ENCODE data around the gene HDAC9.

DNA sequence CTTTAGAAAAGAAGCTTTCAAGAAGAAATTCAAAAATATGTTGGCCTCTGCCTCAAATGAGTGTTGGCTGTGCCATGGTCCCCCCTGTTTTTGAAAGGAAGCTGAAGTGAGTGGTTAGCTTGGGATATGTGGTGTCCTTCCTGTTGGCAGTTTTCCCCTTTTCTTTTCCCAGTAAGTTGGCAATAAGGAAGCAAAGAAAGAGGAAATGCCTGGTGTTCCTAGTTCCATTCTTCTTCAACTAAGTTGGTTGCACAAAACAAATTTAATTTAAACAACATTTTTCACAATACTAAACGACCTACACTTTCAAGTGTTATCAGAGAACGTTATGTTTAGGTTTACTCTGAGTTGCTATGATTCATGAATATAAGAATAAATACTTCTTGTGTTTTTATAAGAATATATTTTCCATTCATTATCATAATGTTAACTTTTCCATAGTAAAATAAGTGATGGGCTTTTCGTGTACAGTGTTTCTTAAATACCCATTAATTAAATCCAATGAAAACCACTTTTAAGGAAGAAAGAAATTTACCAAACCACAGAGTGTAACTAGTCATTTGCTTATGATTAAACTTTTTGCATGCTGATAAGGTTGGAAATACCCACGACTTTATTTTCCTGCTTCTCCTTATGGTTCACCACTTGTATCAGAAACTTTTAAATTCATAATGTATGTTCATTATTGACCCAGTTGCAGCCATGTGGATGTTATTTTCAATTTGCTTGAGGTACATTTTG, 7.7 kb downstream of the HDAC9 start:
- TF ChIP-seq, protein P1, sequence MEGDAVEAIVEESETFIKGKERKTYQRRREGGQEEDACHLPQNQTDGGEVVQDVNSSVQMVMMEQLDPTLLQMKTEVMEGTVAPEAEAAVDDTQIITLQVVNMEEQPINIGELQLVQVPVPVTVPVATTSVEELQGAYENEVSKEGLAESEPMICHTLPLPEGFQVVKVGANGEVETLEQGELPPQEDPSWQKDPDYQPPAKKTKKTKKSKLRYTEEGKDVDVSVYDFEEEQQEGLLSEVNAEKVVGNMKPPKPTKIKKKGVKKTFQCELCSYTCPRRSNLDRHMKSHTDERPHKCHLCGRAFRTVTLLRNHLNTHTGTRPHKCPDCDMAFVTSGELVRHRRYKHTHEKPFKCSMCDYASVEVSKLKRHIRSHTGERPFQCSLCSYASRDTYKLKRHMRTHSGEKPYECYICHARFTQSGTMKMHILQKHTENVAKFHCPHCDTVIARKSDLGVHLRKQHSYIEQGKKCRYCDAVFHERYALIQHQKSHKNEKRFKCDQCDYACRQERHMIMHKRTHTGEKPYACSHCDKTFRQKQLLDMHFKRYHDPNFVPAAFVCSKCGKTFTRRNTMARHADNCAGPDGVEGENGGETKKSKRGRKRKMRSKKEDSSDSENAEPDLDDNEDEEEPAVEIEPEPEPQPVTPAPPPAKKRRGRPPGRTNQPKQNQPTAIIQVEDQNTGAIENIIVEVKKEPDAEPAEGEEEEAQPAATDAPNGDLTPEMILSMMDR (IDR thresholded peaks at IDR 0.05), result no peak
- TF ChIP-seq POLR2AphosphoS5 (IDR thresholded peaks at IDR 0.05; ENCODE audit: low read depth, low read length) (no peak), TCF7L2 (IDR thresholded peaks at IDR 0.05; ENCODE audit: low read depth, low read length) (no peak)
- TF ChIP-seq, protein P2, sequence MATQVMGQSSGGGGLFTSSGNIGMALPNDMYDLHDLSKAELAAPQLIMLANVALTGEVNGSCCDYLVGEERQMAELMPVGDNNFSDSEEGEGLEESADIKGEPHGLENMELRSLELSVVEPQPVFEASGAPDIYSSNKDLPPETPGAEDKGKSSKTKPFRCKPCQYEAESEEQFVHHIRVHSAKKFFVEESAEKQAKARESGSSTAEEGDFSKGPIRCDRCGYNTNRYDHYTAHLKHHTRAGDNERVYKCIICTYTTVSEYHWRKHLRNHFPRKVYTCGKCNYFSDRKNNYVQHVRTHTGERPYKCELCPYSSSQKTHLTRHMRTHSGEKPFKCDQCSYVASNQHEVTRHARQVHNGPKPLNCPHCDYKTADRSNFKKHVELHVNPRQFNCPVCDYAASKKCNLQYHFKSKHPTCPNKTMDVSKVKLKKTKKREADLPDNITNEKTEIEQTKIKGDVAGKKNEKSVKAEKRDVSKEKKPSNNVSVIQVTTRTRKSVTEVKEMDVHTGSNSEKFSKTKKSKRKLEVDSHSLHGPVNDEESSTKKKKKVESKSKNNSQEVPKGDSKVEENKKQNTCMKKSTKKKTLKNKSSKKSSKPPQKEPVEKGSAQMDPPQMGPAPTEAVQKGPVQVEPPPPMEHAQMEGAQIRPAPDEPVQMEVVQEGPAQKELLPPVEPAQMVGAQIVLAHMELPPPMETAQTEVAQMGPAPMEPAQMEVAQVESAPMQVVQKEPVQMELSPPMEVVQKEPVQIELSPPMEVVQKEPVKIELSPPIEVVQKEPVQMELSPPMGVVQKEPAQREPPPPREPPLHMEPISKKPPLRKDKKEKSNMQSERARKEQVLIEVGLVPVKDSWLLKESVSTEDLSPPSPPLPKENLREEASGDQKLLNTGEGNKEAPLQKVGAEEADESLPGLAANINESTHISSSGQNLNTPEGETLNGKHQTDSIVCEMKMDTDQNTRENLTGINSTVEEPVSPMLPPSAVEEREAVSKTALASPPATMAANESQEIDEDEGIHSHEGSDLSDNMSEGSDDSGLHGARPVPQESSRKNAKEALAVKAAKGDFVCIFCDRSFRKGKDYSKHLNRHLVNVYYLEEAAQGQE (IDR thresholded peaks at IDR 0.05; ENCODE audit: insufficient read depth in 1 of 2, low read depth in 2 of 2, low read length in 1 of 2), result no peak
